Psoas muscle (tissue), 8 donors: ENCODE measurements around the gene ARHGEF7. TPM values are rescaled to one million over a fixed set of nuclear protein-coding genes. Genes with fewer than 3 reads are reported as not detected.
A peak's percentile ranks its signal among the peaks of the same experiment; 100 is the strongest.

Source experiments
- ATAC-seq, 4 donors: fragments of 200-7000 bp; cut with Tn5 transposase; one replicate each; pipeline ENCODE4 v1.9.1; 2020; ENCODE audit warnings: moderate library complexity in 3 of 4, mild to moderate bottlenecking in 2 of 4
- DNase-seq, 2 donors: peaks; one replicate each; pipeline ENCODE4 v3.0.0-alpha.2; 2020
- H3K27ac ChIP-seq: fragments of 200-600 bp; one replicate; pipeline ENCODE4 v1.8.0; 2022
- H3K27me3 ChIP-seq, 3 donors: fragments of 200-600 bp in 1 of 3; one replicate each; pipeline versions ENCODE4 v1.6.1 to v1.8.0; 2013 to 2022; ENCODE audit warnings: low read length in 2 of 3, mild to moderate bottlenecking in 2 of 3, moderate library complexity in 1 of 3; ENCODE audit not compliant: insufficient read depth in 3 of 3
- H3K36me3 ChIP-seq, 2 donors: fragments of 200-600 bp in 1 of 2; one replicate each; pipeline versions ENCODE4 v1.6.1 to v1.8.0; 2013 to 2022; ENCODE audit warnings: low read depth in 1 of 2, mild to moderate bottlenecking in 1 of 2, moderate library complexity in 1 of 2; ENCODE audit not compliant: insufficient read depth in 1 of 2
- H3K4me1 ChIP-seq: fragments of 200-600 bp; one replicate; pipeline ENCODE4 v1.8.0; 2022
- H3K4me3 ChIP-seq: fragments of 200-600 bp; one replicate; pipeline ENCODE4 v1.8.0; 2022; ENCODE audit warnings: mild to moderate bottlenecking
- H3K9me3 ChIP-seq: fragments of 200-600 bp; one replicate; pipeline ENCODE4 v1.8.0; 2022
- WGBS, 3 donors: extraction: QIAGEN DNeasy Blood & Tissue Kit; methylation state at CpG; one replicate each; pipeline versions ENCODE4 v1.1.6 to v1.1.7; 2013; 5-methylcytosine and 5-hydroxymethylcytosine counted together
- intact Hi-C, 2 donors: fragments of 100-400 bp; cut with DNase I; formaldehyde crosslinking; loops; one replicate each; pipeline versions ENCODE4 v1.11.0 to v1.14.2; 2022
- polyA plus RNA-seq, 3 donors: library from polyadenylated mRNA; stranded (reverse); fragments of 200-250 nt; gene quantifications; one replicate each; pipeline ENCODE4 v1.2.3, GENCODE V29; 2013
- total RNA-seq, 4 donors: library from RNA; stranded (reverse); fragmentation: NEBNext Ultra II Directional in 2 of 4; extraction: Animal tissue kit (Norgen Biotek cat#: 25700) in 2 of 4; gene quantifications; one replicate each; pipeline versions ENCODE4 v1.2.1 to v1.2.4, GENCODE V29; 2021 to 2023
- TF ChIP-seq, protein P1 (sequence below): fragments of 200-600 bp; IDR thresholded peaks from one replicate; pipeline ENCODE4 v1.8.0; 2022; ENCODE audit warnings: antibody characterized with exemption
- donor health status: healthy with polysubstance abuse.
- donor health status: DM: no; HTN: no; CAD: no; lungs with moderate emphysema.
- donor health status: Bipolar disorder and iron deficiency.
- donor health status: healthy.
- donor health status: DM: yes; HTN: yes; CAD: no.
- donor health status: DM: no; HTN: no; CAD: no.
- donor health status: DM: no; HTN: no; CAD: no.
- donor health status: DM: yes; HTN: yes; CAD: no.

ARHGEF7 gene
- total and polyA plus RNA-seq, 7 donors = 21.6 to 53.6 (median 46.8) TPM

DNA sequence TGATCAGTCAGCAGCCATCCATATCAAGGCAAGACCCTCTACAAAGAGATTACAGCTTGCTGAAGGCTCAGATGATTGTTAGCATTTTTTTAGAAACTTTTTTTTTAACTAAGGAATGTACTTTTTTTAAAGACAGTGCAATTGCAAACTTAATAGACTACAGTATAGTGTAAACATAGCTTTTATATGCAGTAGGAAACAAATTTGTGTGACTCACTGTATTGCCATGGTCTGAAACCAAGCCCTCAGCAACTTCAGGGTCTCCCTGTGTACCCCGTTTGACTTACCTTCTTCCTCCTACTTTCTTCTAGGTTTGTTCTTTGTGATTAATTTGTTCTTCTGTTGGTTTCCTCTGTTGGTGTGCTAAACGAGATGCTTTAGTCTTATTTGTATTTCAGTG is 112.3 kb downstream of the ARHGEF7 start:
- no peaks in the 10 kb centered on the region for H3K9me3 ChIP-seq
- H3K27me3 ChIP-seq = no peaks in the 10 kb centered on the region
- ATAC-seq (no peak), DNase-seq (no peak)
- H3K27ac ChIP-seq = peak overlapping the region; percentile 59
- WGBS, 3 donors = 66 to 72% (median 70%) methylated on average over 2 of the region's 2 CpGs
- H3K4me1 ChIP-seq = peaks cover 63% of the 10 kb centered on the region
- intact Hi-C loops = no loop called here
- TF ChIP-seq, protein P1, sequence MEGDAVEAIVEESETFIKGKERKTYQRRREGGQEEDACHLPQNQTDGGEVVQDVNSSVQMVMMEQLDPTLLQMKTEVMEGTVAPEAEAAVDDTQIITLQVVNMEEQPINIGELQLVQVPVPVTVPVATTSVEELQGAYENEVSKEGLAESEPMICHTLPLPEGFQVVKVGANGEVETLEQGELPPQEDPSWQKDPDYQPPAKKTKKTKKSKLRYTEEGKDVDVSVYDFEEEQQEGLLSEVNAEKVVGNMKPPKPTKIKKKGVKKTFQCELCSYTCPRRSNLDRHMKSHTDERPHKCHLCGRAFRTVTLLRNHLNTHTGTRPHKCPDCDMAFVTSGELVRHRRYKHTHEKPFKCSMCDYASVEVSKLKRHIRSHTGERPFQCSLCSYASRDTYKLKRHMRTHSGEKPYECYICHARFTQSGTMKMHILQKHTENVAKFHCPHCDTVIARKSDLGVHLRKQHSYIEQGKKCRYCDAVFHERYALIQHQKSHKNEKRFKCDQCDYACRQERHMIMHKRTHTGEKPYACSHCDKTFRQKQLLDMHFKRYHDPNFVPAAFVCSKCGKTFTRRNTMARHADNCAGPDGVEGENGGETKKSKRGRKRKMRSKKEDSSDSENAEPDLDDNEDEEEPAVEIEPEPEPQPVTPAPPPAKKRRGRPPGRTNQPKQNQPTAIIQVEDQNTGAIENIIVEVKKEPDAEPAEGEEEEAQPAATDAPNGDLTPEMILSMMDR = no peak
- H3K36me3 ChIP-seq = peaks cover 0 to 12% of the 10 kb centered on the region in 2 donors
- no peak overlapping the region for H3K4me3 ChIP-seq

DNA sequence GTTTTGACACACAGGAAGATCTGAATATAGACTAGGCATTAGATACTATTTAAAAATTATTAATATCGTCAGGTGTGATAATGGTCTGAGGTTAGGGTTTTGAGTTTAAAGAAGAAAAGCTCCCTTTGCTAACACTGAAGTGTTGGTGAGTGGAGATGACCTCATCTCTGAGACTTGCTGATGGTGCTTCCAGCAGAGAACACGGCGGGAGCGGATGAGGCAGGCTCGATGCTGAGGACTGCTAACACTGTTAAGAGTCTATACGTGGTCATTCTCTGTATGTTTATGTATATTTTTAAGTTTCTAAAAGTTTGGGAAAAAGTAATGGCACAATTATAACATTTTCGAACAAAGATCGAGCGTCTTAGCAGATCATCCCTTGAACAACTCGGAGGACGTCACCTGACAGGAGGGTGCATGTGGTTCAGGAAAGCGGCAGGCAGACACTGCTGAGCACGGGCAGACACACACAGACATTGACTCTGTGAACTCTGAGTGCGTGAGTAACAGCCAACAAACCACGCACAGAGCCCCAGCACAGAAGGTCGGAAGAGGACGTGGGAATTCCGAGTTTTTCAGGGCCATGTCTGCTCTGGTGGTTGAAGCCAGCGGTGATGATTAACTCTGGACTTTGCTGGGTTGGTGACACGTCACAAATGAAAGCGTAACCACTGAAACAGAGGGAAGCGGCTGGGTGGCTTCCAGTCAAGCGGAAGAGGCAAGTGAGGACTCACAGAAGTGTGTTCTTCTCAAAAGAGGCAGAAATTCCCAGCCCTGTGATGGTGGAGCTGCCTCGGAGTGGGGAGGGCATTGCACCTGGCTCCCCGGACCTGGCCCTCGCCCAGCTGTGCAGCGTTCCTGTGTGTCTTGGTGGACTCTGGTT is 113.4 kb downstream of the ARHGEF7 start:
- Histone ChIP-seq H3K4me3 (no peak overlapping the region), H3K4me1 (peaks cover 56% of the 10 kb centered on the region), H3K36me3 (peaks cover 0 to 17% of the 10 kb centered on the region in 2 donors), H3K27me3 (no peaks in the 10 kb centered on the region), H3K27ac (peak overlapping the region; percentile 59), H3K9me3 (no peaks in the 10 kb centered on the region)
- DNase-seq = peak in 1 of 2 donors; percentile 62
- 45 to 70% (median 59%) methylated on average over 27 of the region's 27 CpGs for WGBS, 3 donors
- ATAC-seq = peak; percentile 53 to 78 (median 68)
- intact Hi-C loops = no loop called here
- TF ChIP-seq, protein P1 = no peak

DNA sequence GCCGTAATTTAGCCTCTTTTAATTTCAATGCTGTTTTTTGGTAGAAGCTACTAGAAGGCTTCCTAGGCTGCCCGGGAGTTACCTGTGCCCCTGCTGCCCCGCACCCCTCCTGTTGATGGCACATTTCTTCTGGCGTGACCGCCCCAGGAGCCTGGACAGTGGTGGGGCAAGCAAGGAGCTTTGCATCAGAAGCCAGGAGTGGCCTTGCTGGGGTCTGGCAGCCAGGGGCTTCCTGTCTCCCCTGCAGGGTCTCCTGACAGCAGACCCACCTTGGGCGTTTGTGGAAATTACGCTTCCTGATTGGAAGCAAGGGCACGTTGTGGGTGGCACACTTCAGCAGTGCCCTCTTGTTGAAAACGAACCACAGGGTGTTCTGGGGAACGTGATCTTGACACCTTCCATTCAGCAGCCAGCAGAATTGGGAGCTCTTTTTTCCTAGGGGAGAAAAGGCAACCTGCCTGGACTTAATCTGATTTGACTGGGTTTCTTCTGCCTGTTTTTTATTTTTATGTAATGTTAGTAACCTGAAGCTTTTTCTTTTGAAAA is 115.3 kb downstream of the ARHGEF7 start:
- intact Hi-C loops = no loop called here
- Histone ChIP-seq H3K4me3 (no peak overlapping the region), H3K36me3 (peaks cover 0 to 35% of the 10 kb centered on the region in 2 donors), H3K4me1 (peaks cover 47% of the 10 kb centered on the region), H3K27me3 (no peaks in the 10 kb centered on the region), H3K9me3 (no peaks in the 10 kb centered on the region), H3K27ac (no peak overlapping the region)
- WGBS, 3 donors = 63 to 67% (median 65%) methylated on average over 10 of the region's 10 CpGs
- ATAC-seq = no peak
- TF ChIP-seq, protein P1 = no peak
- no peak for DNase-seq

DNA sequence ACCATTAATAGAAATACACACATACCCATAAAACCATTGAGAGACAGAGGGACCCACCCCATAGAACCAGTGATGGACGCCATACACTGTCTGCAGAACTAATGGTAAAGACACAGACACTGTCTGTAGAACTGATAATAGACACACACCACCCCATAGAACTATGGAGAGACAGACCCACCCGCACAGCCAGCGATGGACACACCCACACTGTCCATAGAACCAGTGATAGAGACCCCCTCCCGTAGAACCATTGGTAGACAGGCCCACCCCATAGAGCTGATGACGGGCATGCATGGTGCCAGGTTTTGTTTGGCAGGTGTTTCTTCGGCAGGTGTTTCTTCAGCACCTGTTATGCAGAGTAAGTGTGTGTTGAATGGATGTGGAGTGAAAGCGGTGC is 117.1 kb downstream of the ARHGEF7 start:
- ATAC-seq = no peak
- Histone ChIP-seq H3K4me3 (no peak overlapping the region), H3K9me3 (no peaks in the 10 kb centered on the region), H3K36me3 (peaks cover 0 to 44% of the 10 kb centered on the region in 2 donors), H3K27me3 (no peaks in the 10 kb centered on the region), H3K27ac (no peak overlapping the region), H3K4me1 (peaks cover 40% of the 10 kb centered on the region)
- 95 to 98% (median 97%) methylated on average over 7 of the region's 7 CpGs for WGBS, 3 donors
- DNase-seq = no peak
- intact Hi-C loops = no loop called here
- TF ChIP-seq, protein P1 = no peak
